Colonic mucosa (tissue), 4 donors: Measurements from ENCODE around the gene CFD. TPM values are rescaled to one million over a fixed set of nuclear protein-coding genes. Genes with fewer than 3 reads are reported as not detected.

Experiments used
- DNase-seq: peaks from one replicate; pipeline ENCODE4 v3.0.0-alpha.2; 2020
- H3K27ac ChIP-seq: fragments of 200-600 bp; one replicate; pipeline ENCODE4 v1.8.0; 2021
- H3K27me3 ChIP-seq: fragments of 200-600 bp; one replicate; pipeline ENCODE4 v1.8.0; 2021
- H3K36me3 ChIP-seq: fragments of 200-600 bp; one replicate; pipeline ENCODE4 v1.8.0; 2021
- H3K4me1 ChIP-seq: fragments of 200-600 bp; one replicate; pipeline ENCODE4 v1.8.0; 2021; ENCODE audit warnings: mild to moderate bottlenecking
- H3K4me3 ChIP-seq: fragments of 200-600 bp; one replicate; pipeline ENCODE4 v1.8.0; 2021
- H3K9ac ChIP-seq, 2 donors: one replicate each; pipeline ENCODE4 v1.7.0; 2013; ENCODE audit warnings: control low read depth in 2 of 2, low read depth in 2 of 2, low read length in 2 of 2
- H3K9me3 ChIP-seq: fragments of 200-600 bp; one replicate; pipeline ENCODE4 v1.8.0; 2021
- CTCF ChIP-seq: fragments of 200-600 bp; IDR thresholded peaks from one replicate; pipeline ENCODE4 v1.8.0; 2022; ENCODE audit warnings: antibody characterized with exemption, mild to moderate bottlenecking
- intact Hi-C: fragments of 100-400 bp; cut with DNase I; formaldehyde crosslinking; loops from one replicate; pipeline ENCODE4 v1.14.1; 2022
- total RNA-seq, 2 donors: library from RNA; stranded (reverse); fragmentation: NEBNext Ultra II Directional in 1 of 2; extraction: Animal tissue kit (Norgen Biotek cat#: 25700) in 1 of 2; gene quantifications; one replicate each; pipeline ENCODE4 v1.2.1, GENCODE V29; 2021
- donor health status: healthy.
- donor health status: DM: no; HTN: no; CAD: no.
- donor health status: DM: no; HTN: no; CAD: no.

CFD gene
- total RNA-seq, 2 donors from 2014 or later = 42.2 to 55.3 TPM

GRCh38 chr19:855566-856120, 3.8 kb upstream of the CFD start:
- Histone ChIP-seq H3K9me3 (no peaks in the 10 kb centered on the region), H3K27ac (no peak overlapping the region), H3K4me3 (no peak overlapping the region), H3K27me3 (peaks cover 28% of the 10 kb centered on the region), H3K9ac (no peak overlapping the region), H3K36me3 (no peaks in the 10 kb centered on the region), H3K4me1 (no peaks in the 10 kb centered on the region)
- TF ChIP-seq CTCF = no peak
- intact Hi-C loops = loop anchor here (2.0 to 10.0 kb wide), 2 partner anchors 65 to 91 kb away; no protein-coding TSS in a partner anchor
- DNase-seq = no peak

GRCh38 chr19:858284-858683, 1.2 kb upstream of the CFD start:
- H3K27ac ChIP-seq = no peak overlapping the region
- no peak for DNase-seq
- no peaks in the 10 kb centered on the region for H3K4me1 ChIP-seq
- peaks cover 10% of the 10 kb centered on the region for H3K27me3 ChIP-seq
- H3K4me3 ChIP-seq = no peak overlapping the region
- TF ChIP-seq CTCF = no peak
- no peak overlapping the region for H3K9ac ChIP-seq
- intact Hi-C loops = loop anchor here (10.0 kb wide), 1 partner anchor 93 kb away; no protein-coding TSS in a partner anchor
- H3K36me3 ChIP-seq = no peaks in the 10 kb centered on the region
- H3K9me3 ChIP-seq = no peaks in the 10 kb centered on the region

GRCh38 chr19:861141-861755, 1.8 kb downstream of the CFD start:
- TF ChIP-seq CTCF = no peak

GRCh38 chr19:861756-862580, 2.5 kb downstream of the CFD start:
- intact Hi-C loops = loop anchor here (10.0 kb wide), 1 partner anchor 123 kb away; the partner anchor contains the start of gene WDR18
- Histone ChIP-seq H3K4me1 (no peaks in the 10 kb centered on the region), H3K27ac (no peak overlapping the region), H3K36me3 (no peaks in the 10 kb centered on the region), H3K9ac (peak overlapping the region in 1 of 2 donors; percentile 1), H3K4me3 (no peak overlapping the region), H3K9me3 (no peaks in the 10 kb centered on the region), H3K27me3 (peaks cover 9% of the 10 kb centered on the region)
- no peak for TF ChIP-seq CTCF
- DNase-seq = peak; percentile 76

More at GRCh38 chr19:861141-861755, 1.8 kb downstream of the CFD start:
- DNase-seq = no peak
- Histone ChIP-seq H3K36me3 (no peaks in the 10 kb centered on the region), H3K9ac (peak overlapping the region in 1 of 2 donors; percentile 1), H3K4me1 (no peaks in the 10 kb centered on the region), H3K27me3 (peaks cover 9% of the 10 kb centered on the region), H3K9me3 (no peaks in the 10 kb centered on the region), H3K27ac (no peak overlapping the region), H3K4me3 (no peak overlapping the region)
- intact Hi-C loops = loop anchor here (10.0 kb wide), 1 partner anchor 124 kb away; the partner anchor contains the start of gene WDR18

- no peak overlapping the region for H3K27ac ChIP-seq
- H3K27me3 ChIP-seq = peaks cover 9% of the 10 kb centered on the region
- intact Hi-C loops = loop anchor here (10.0 kb wide), 1 partner anchor 122 kb away; the partner anchor contains the start of gene WDR18
- H3K9me3 ChIP-seq = no peaks in the 10 kb centered on the region
- H3K4me3 ChIP-seq = no peak overlapping the region
- DNase-seq = peak; percentile 74
- H3K4me1 ChIP-seq = no peaks in the 10 kb centered on the region
- H3K9ac ChIP-seq = peak overlapping the region in 1 of 2 donors; percentile 35
- H3K36me3 ChIP-seq = no peaks in the 10 kb centered on the region
- no peak for TF ChIP-seq CTCF
Observed at GRCh38 chr19:862581-863314, 3.3 kb downstream of the CFD start.
